ENCODE data around the gene FRMD7.

GRCh38 chrX:132058975-132059374 is 68.8 kb downstream of the FRMD7 start:
- TF ChIP-seq CTCF (conservative IDR thresholded peaks at IDR 0.05; ENCODE audit: low read depth in 2 of 2) (no peak), CREB1 (CRISPR knock-in tag; IDR thresholded peaks at IDR 0.05; ENCODE audit: low read depth) (no peak), POLR2AphosphoS5 (IDR thresholded peaks at IDR 0.05; ENCODE audit: low read depth) (no peak), EZH2 (IDR thresholded peaks at IDR 0.05; ENCODE audit: low read depth, unreplicated experiment) (no peak), STAT1 (IDR thresholded peaks at IDR 0.05; ENCODE audit: unreplicated experiment) (no peak), EZH2phosphoT487 (IDR thresholded peaks at IDR 0.05; ENCODE audit: unreplicated experiment) (no peak), REST (IDR thresholded peaks at IDR 0.05; ENCODE audit: unreplicated experiment) (no peak), JUNB (IDR thresholded peaks at IDR 0.05; ENCODE audit: unreplicated experiment) (no peak), ZNF462 (CRISPR knock-in tag; IDR thresholded peaks at IDR 0.05) (no peak), ZNF331 (CRISPR knock-in tag; IDR thresholded peaks at IDR 0.05; ENCODE audit: low read depth) (no peak)

Data from GM23338 (cell line).